ENCODE data around the gene CDH23. TPM values are rescaled to one million over a fixed set of nuclear protein-coding genes. Genes with fewer than 3 reads are reported as not detected.

Gene CDH23
- total RNA-seq, 1 experiment from 2014 or later: 2.9 TPM

GRCh38 chr10:71850743-71851464 lies 454.2 kb downstream of the CDH23 start, which contains the start of gene PSAP (continued):
- TF ChIP-seq PRDM15 (CRISPR knock-in tag; IDR thresholded peaks at IDR 0.05) (no peak), ATF6 (CRISPR knock-in tag; IDR thresholded peaks at IDR 0.05) (no peak), ZNF317 (CRISPR knock-in tag; IDR thresholded peaks at IDR 0.05; ENCODE audit: borderline replicate concordance, low read depth) (no peak), ZNF121 (CRISPR knock-in tag; IDR thresholded peaks at IDR 0.05) (no peak), MLX (CRISPR knock-in tag; IDR thresholded peaks at IDR 0.05) (no peak), TEAD4 (CRISPR knock-in tag; IDR thresholded peaks at IDR 0.05) (no peak), FOXJ3 (CRISPR knock-in tag; IDR thresholded peaks at IDR 0.05; ENCODE audit: borderline replicate concordance) (no peak), CREB1 (CRISPR knock-in tag; IDR thresholded peaks at IDR 0.05) (no peak), GABPB1 (CRISPR knock-in tag; IDR thresholded peaks at IDR 0.05) (no peak), ZNF396 (CRISPR knock-in tag; IDR thresholded peaks at IDR 0.05; ENCODE audit: borderline replicate concordance) (no peak), ZNF219 (CRISPR knock-in tag; IDR thresholded peaks at IDR 0.05; ENCODE audit: borderline replicate concordance) (no peak), ZBTB43 (CRISPR knock-in tag; IDR thresholded peaks at IDR 0.05) (no peak), MAX (CRISPR knock-in tag; IDR thresholded peaks at IDR 0.05) (peak; percentile 57), GTF2I (CRISPR knock-in tag; conservative IDR thresholded peaks at IDR 0.05) (no peak), RELA (CRISPR knock-in tag; IDR thresholded peaks at IDR 0.05; ENCODE audit: borderline replicate concordance) (no peak), TEAD1 (CRISPR knock-in tag; IDR thresholded peaks at IDR 0.05) (peak; percentile 34; the same call in 1 of the 2 replicates), CDX4 (CRISPR knock-in tag; IDR thresholded peaks at IDR 0.05; ENCODE audit: borderline replicate concordance) (no peak), EMX1 (CRISPR knock-in tag; IDR thresholded peaks at IDR 0.05) (no peak), ZNF512 (CRISPR knock-in tag; IDR thresholded peaks at IDR 0.05; ENCODE audit: borderline replicate concordance) (no peak), ZSCAN18 (CRISPR knock-in tag; IDR thresholded peaks at IDR 0.05) (no peak), ATF3 (CRISPR knock-in tag; conservative IDR thresholded peaks at IDR 0.05) (no peak), ERG (CRISPR knock-in tag; IDR thresholded peaks at IDR 0.05) (no peak), PRRX2 (CRISPR knock-in tag; IDR thresholded peaks at IDR 0.05) (no peak), NR2C2 (CRISPR knock-in tag; IDR thresholded peaks at IDR 0.05) (no peak)

All from WTC11 (cell line).